GM21717 (cell line): Measurements from ENCODE around the gene VWA3B.
"Not testable (repeated sequence)": the region's sequence is repeated elsewhere in the genome, so short reads cannot be mapped to it uniquely, and the experiment has no call there.

Experiments used
- ATAC-seq: cut with Tn5 transposase; IDR thresholded peaks from one replicate; pipeline ENCODE4 v1.9.1; 2021; ENCODE audit warnings: mild to moderate bottlenecking, moderate library complexity; ENCODE audit not compliant: unreplicated experiment

VWA3B gene

GRCh38 chr2:98086491-98087446, at the start of gene VWA3B:
VWA3B (plus strand) TSS chr2:98087167; CDS start chr2:98093093, 5,926 bp downstream.
- ATAC-seq, result peak; percentile 88

GRCh38 chr2:98037206-98037605, 49.8 kb upstream of the VWA3B start:
- ATAC-seq, result no peak

GRCh38 chr2:98037666-98038336, 49.2 kb upstream of the VWA3B start:
- no peak for ATAC-seq

- ATAC-seq, result no peak
These were observed 47.7 kb upstream of the VWA3B start for GRCh38 chr2:98039085-98039756.

GRCh38 chr2:98040331-98040939, 46.5 kb upstream of the VWA3B start:
- no peak for ATAC-seq

- ATAC-seq, result no peak
These were observed 43.9 kb upstream of the VWA3B start for GRCh38 chr2:98043101-98043500.

- ATAC-seq, result not testable (repeated sequence)
These were observed 42.2 kb upstream of the VWA3B start for GRCh38 chr2:98044730-98045129.

- ATAC-seq, result no peak
These were observed 36.9 kb upstream of the VWA3B start for GRCh38 chr2:98050070-98050469.

- ATAC-seq, result no peak
These were observed 28.6 kb upstream of the VWA3B start for GRCh38 chr2:98058191-98058975.

GRCh38 chr2:98060277-98060676, 26.7 kb upstream of the VWA3B start:
- no peak for ATAC-seq

GRCh38 chr2:98063291-98063854, 23.6 kb upstream of the VWA3B start:
- no peak for ATAC-seq

- ATAC-seq, result no peak
These were observed 21.2 kb upstream of the VWA3B start for GRCh38 chr2:98065808-98066207.

- no peak for ATAC-seq
These were observed 19.8 kb upstream of the VWA3B start for GRCh38 chr2:98067160-98067559.

GRCh38 chr2:98070081-98070480, 16.9 kb upstream of the VWA3B start:
- no peak for ATAC-seq

GRCh38 chr2:98072442-98072841, 14.5 kb upstream of the VWA3B start:
- no peak for ATAC-seq

- no peak for ATAC-seq
These were observed 8.3 kb upstream of the VWA3B start for GRCh38 chr2:98078701-98079100.

- ATAC-seq, result no peak
These were observed 2.7 kb upstream of the VWA3B start for GRCh38 chr2:98084151-98084868.

GRCh38 chr2:98084869-98085238, 2.1 kb upstream of the VWA3B start:
- no peak for ATAC-seq

- no peak for ATAC-seq
These were observed 1.3 kb upstream of the VWA3B start for GRCh38 chr2:98085649-98086048.
